Tracheal epithelial cell (primary cell): ENCODE data around the gene OR2T34. TPM values are rescaled to one million over a fixed set of nuclear protein-coding genes. Genes with fewer than 3 reads are reported as not detected.

Experiments used
- total RNA-seq: library from RNA; depleted of rRNA; stranded (reverse); fragments of >200 nt; gene quantifications from 2 replicates; pipeline ENCODE4 v1.2.1, GENCODE V29; 2014

Gene OR2T34
- total RNA-seq, result not detected in 2 replicates

GRCh38 chr1:248574657-248575056, at the start of gene OR2T34:
Gene OR2T34 (minus strand): TSS chr1:248574757. CDS start chr1:248574757, 0 bp downstream.

DNA sequence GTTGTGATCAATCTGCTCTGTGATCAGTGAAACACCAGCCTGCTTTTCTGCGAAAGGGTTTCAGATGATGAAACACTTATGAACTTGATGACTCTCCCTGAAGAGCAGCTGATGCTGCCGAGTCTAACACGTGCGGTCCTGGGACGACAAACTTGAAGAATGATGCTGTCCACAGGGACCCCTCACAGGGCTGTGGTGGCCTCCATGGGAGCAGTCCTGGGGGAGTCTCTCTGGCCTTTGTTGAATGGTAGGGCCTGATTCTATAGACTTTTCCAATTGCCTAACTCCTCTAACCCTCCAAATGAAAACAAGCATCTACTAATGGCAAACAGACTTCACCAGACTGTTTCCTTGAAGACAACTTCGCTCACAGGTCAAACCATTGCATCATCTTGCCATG, 23.0 kb upstream of the OR2T34 start, which contains the start of gene OR2T10:
Gene OR2T10 (minus strand): TSS at position 112 of the 400 bp plus-strand sequence. CDS start 3,932 bp downstream, outside the sequence.

DNA sequence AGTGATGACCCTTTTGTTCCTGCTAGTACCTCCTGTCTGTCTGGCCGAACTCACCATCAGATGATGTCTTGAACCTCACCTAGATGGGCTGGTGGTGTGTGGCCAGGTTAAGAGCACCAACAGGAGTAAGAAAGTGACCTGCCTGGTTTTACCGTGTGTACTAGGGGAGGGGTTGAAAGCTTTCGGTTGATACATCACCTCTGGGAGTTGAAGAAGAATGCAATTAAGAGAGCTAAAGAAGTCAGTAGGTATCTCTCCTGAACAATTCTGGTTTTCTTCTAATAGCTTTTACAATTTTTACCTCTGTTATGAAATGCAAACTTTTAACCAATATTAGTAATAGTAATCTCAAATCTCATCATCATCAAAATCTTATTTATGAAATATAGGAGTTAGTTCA, 11.9 kb downstream of the OR2T34 start, which contains the start of gene OR2T29:
Gene OR2T29 (minus strand): TSS at position 101 of the 400 bp plus-strand sequence. CDS start 3,281 bp downstream, outside the sequence.

Other genes starting within 250 kb of the OR2T34 start
- not detected in 2 replicates for gene OR14C36, start 226.0 kb downstream of the OR2T34 start, total RNA-seq
- not detected in 2 replicates for gene OR2T4, start 213.1 kb downstream of the OR2T34 start, total RNA-seq
- not detected in 2 replicates for gene OR2T6, start 199.0 kb downstream of the OR2T34 start, total RNA-seq
- gene OR2T1, start 171.7 kb downstream of the OR2T34 start, total RNA-seq, result not detected in 2 replicates
- gene OR2T2, start 129.1 kb downstream of the OR2T34 start, total RNA-seq, result not detected in 2 replicates
- gene OR2T3, start 101.4 kb downstream of the OR2T34 start, total RNA-seq, result 0.24 TPM in 1 of 2 replicates, not detected in the other
- gene OR2T5, start 86.2 kb downstream of the OR2T34 start, total RNA-seq, result not detected in 2 replicates
- not detected in 2 replicates for gene OR2G6, start 66.7 kb downstream of the OR2T34 start, total RNA-seq
- not detected in 2 replicates for gene OR2T29, start 12.0 kb downstream of the OR2T34 start, total RNA-seq
- gene OR2T10, start 22.9 kb upstream of the OR2T34 start, total RNA-seq, result not detected in 2 replicates
- gene OR2T11, start 60.3 kb upstream of the OR2T34 start, total RNA-seq, result not detected in 2 replicates
- gene OR2T35, start 70.5 kb upstream of the OR2T34 start, total RNA-seq, result not detected in 2 replicates
- not detected in 2 replicates for gene OR2T27, start 80.8 kb upstream of the OR2T34 start, total RNA-seq
- gene OR14I1, start 128.0 kb upstream of the OR2T34 start, total RNA-seq, result not detected in 2 replicates
- gene LYPD8, start 181.0 kb upstream of the OR2T34 start, total RNA-seq, result under 0.01 TPM in 1 of 2 replicates, not detected in the other